Measurements from ENCODE around the gene AMN.

DNA sequence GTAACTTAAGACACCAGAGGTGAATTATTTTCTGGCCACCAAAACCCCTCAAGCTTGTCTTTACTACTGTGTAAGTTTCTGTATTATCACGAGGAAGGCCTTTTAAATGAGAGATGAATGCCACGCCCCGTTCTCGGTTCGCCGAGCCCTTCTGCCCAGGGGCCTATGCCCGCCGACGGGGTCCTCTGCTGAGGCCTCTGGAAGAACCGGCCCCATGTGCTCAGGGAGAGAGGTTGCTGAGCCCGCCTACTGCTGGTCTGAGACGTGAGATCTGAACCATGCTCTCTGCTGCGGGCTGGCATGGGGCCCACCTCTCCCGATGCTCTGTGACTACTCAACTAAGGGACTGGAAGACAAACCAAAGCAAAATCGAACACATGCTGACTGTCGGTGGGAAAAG, 21.0 kb downstream of the AMN start:
- TF ChIP-seq, protein P1, sequence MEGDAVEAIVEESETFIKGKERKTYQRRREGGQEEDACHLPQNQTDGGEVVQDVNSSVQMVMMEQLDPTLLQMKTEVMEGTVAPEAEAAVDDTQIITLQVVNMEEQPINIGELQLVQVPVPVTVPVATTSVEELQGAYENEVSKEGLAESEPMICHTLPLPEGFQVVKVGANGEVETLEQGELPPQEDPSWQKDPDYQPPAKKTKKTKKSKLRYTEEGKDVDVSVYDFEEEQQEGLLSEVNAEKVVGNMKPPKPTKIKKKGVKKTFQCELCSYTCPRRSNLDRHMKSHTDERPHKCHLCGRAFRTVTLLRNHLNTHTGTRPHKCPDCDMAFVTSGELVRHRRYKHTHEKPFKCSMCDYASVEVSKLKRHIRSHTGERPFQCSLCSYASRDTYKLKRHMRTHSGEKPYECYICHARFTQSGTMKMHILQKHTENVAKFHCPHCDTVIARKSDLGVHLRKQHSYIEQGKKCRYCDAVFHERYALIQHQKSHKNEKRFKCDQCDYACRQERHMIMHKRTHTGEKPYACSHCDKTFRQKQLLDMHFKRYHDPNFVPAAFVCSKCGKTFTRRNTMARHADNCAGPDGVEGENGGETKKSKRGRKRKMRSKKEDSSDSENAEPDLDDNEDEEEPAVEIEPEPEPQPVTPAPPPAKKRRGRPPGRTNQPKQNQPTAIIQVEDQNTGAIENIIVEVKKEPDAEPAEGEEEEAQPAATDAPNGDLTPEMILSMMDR (IDR thresholded peaks at IDR 0.05) = no peak
- TF ChIP-seq EP300 (IDR thresholded peaks at IDR 0.05) = no peak
- TF ChIP-seq POLR2A (IDR thresholded peaks at IDR 0.05) = no peak

Data from ovary (tissue), 3 donors.